DND-41 (cell line): ENCODE measurements around the gene ARIH1.

Source experiments
- CTCF ChIP-seq: IDR thresholded peaks from 2 replicates; pipeline ENCODE4 v1.5.1; 2012; ENCODE audit warnings: borderline replicate concordance, low read length, moderate library complexity, mild to moderate bottlenecking; ENCODE audit not compliant: poor library complexity, severe bottlenecking; ENCODE audit errors: extremely low read depth
- EZH2 ChIP-seq: IDR thresholded peaks from 3 replicates; pipeline ENCODE4 v1.6.1; 2012; ENCODE audit warnings: borderline replicate concordance, low read depth, mild to moderate bottlenecking, moderate library complexity, low read length, inconsistent platforms; ENCODE audit not compliant: severe bottlenecking

GRCh38 chr15:72616491-72617210 lies 142.5 kb downstream of the ARIH1 start:
- TF ChIP-seq CTCF (no peak), EZH2 (no peak)
